Measurements from ENCODE around the gene NOC3L.

NOC3L gene, protein sequence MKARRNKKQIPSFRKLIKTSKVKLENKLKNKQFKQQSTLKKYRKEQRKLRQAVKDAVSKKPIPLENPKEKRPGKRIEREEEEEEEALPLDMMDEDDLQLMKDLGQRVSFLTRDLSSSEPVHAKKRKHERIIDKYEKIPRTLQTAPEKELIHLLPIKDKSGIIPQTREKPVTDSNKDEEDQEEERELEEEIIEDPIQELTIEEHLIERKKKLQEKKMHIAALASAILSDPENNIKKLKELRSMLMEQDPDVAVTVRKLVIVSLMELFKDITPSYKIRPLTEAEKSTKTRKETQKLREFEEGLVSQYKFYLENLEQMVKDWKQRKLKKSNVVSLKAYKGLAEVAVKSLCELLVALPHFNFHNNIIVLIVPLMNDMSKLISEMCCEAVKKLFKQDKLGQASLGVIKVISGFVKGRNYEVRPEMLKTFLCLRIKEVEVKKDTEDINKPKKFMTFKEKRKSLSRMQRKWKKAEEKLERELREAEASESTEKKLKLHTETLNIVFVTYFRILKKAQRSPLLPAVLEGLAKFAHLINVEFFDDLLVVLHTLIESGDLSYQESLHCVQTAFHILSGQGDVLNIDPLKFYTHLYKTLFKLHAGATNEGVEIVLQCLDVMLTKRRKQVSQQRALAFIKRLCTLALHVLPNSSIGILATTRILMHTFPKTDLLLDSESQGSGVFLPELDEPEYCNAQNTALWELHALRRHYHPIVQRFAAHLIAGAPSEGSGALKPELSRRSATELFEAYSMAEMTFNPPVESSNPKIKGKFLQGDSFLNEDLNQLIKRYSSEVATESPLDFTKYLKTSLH
- total RNA-seq = 26.0 to 135 (median 53.5) reads per million in 9 experiments

GRCh38 chr10:94362360-94363250 lies at the start of gene NOC3L:
NOC3L (minus strand) TSS chr10:94362939; CDS start chr10:94362838, 101 bp downstream.
- Mint-ChIP-seq H3K4me3 (peak within 1 kb of the TSS; percentile 91 to 98), H3K27ac (peak within 1 kb of the TSS; percentile 96 to 99), H3K27me3 (peaks cover 11 to 14% of the 10 kb centered on the region in 2 donors), H3K9me3 (no peaks in the 10 kb centered on the region), H3K36me3 (ENCODE audit: insufficient read depth) (peaks cover 7% of the 10 kb centered on the region), H3K4me1 (ENCODE audit: low read depth in 2 of 2) (peaks cover 20 to 32% of the 10 kb centered on the region in 2 donors)
- ATAC-seq (replicated peaks) (peak; percentile 92), DNase-seq (peak; percentile 95 to 96 (median 95))

DNA sequence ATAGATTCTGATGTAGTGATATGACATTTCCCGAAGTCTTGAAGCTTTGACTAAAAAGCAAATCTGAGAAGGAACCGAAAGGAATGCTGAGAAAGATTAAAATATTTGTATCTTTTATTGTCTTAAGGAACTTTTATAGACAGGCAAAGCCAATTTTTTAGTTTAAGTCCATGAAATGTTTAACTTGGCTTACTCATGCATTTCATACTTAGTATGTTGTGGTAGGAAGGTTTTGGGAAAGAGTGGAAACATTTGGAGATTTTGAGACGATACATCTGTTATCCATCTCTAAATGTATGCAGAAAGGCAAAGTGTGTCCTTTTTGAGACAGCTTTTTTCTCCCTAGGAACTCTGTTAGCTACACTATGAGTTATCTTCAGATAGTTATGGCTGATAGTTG lies 49.7 kb upstream of the NOC3L start:
- no peak for DNase-seq
- H3K4me1 Mint-ChIP-seq (ENCODE audit: low read depth in 2 of 2) = peaks cover 0 to 1% of the 10 kb centered on the region in 2 donors
- no peak overlapping the region for H3K27ac Mint-ChIP-seq
- H3K9me3 Mint-ChIP-seq = no peaks in the 10 kb centered on the region
- peaks cover 35 to 53% of the 10 kb centered on the region in 2 donors for H3K27me3 Mint-ChIP-seq
- no peaks in the 10 kb centered on the region for H3K36me3 Mint-ChIP-seq (ENCODE audit: insufficient read depth)
- H3K4me3 Mint-ChIP-seq = no peak overlapping the region
- ATAC-seq (replicated peaks) = no peak

DNA sequence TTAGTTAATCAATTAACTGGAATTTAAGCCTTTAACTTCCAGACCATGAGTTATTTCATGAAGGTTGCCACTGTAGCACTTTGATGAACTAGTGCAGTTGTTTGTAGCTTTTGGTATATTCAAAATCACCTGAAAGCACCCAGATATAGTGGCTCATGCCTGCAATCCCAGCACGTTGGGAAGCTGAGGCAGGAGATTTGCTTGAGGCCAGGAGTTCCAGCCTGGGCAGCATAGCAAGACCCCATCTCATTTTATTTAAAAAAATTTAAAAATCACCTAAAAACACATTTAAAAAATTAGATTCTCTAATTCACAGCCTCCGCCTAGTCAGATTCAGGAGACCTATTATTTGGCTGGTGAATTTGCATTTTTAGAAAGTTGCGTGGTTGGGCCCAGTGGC lies 48.6 kb upstream of the NOC3L start:
- H3K4me1 Mint-ChIP-seq (ENCODE audit: low read depth in 2 of 2) = peaks cover 0 to 1% of the 10 kb centered on the region in 2 donors
- no peaks in the 10 kb centered on the region for H3K36me3 Mint-ChIP-seq (ENCODE audit: insufficient read depth)
- DNase-seq = no peak
- H3K9me3 Mint-ChIP-seq = no peaks in the 10 kb centered on the region
- peaks cover 38 to 61% of the 10 kb centered on the region in 2 donors for H3K27me3 Mint-ChIP-seq
- H3K27ac Mint-ChIP-seq = no peak overlapping the region
- no peak overlapping the region for H3K4me3 Mint-ChIP-seq
- ATAC-seq (replicated peaks) = no peak

DNA sequence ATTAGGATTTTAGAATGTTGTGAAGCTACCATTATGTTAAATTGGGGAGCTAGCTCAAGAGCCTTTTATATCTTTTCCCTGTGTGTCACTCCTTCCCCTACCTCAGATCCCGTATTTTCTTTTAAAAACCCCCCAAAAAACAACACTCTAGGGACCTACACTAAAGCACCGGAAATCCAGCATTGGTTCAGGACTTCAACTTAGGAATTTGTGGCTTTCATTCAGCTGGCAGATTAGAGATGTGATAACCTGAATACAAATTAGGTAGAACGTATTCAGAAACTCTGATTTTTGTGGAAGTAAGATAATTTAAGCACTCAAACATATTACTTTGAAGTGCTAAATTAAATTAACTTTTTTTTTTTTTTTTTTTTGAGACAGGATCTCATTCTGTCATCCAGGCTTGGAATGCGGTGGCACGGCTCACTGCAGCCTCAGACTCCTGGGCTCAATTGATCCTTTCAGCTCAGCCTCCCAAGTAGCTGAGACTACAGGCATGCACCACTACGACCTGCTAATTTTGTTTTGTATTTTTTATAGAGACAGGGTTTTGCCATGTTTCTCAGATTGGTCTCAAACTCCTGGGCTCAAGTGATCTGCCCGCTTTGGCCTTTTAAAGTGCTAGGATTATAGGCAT lies 46.4 kb upstream of the NOC3L start:
- no peak for DNase-seq
- H3K9me3 Mint-ChIP-seq = no peaks in the 10 kb centered on the region
- no peak for ATAC-seq (replicated peaks)
- H3K27ac Mint-ChIP-seq = no peak overlapping the region
- H3K36me3 Mint-ChIP-seq (ENCODE audit: insufficient read depth) = no peaks in the 10 kb centered on the region
- no peak overlapping the region for H3K4me3 Mint-ChIP-seq
- peaks cover 0 to 1% of the 10 kb centered on the region in 2 donors for H3K4me1 Mint-ChIP-seq (ENCODE audit: low read depth in 2 of 2)
- peaks cover 52 to 76% of the 10 kb centered on the region in 2 donors for H3K27me3 Mint-ChIP-seq

DNA sequence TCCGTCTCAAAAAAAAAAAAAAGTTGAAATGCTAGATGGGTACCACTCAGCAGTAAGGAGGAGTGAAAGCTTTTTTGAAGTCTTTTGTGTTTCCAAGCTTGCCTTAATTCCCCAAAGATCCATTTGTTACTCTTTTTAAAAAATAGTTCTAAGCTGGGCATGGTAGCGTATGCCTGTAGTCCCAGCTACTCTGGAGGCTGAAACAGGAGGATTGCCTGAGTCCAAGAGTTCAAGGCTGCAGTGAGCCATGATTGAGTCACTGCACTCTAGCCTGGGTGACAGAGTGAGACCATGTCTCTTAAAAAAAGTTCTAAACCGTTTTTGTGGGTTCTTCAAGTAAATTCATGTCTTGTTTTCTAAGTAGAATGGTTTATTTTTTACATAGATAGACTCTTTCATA lies 44.9 kb upstream of the NOC3L start:
- H3K4me1 Mint-ChIP-seq (ENCODE audit: low read depth in 2 of 2) = peaks cover 4 to 5% of the 10 kb centered on the region in 2 donors
- ATAC-seq (replicated peaks) = no peak
- DNase-seq = no peak
- no peak overlapping the region for H3K27ac Mint-ChIP-seq
- no peaks in the 10 kb centered on the region for H3K9me3 Mint-ChIP-seq
- no peak overlapping the region for H3K4me3 Mint-ChIP-seq
- peaks cover 59 to 74% of the 10 kb centered on the region in 2 donors for H3K27me3 Mint-ChIP-seq
- H3K36me3 Mint-ChIP-seq (ENCODE audit: insufficient read depth) = no peaks in the 10 kb centered on the region

GRCh38 chr10:94405406-94405805 lies 42.7 kb upstream of the NOC3L start:
- H3K4me3 Mint-ChIP-seq = no peak overlapping the region
- DNase-seq (no peak), ATAC-seq (replicated peaks) (no peak)
- H3K4me1 Mint-ChIP-seq (ENCODE audit: low read depth in 2 of 2) = peaks cover 4 to 5% of the 10 kb centered on the region in 2 donors
- H3K27ac Mint-ChIP-seq = no peak overlapping the region
- peaks cover 62 to 74% of the 10 kb centered on the region in 2 donors for H3K27me3 Mint-ChIP-seq
- H3K9me3 Mint-ChIP-seq = no peaks in the 10 kb centered on the region
- no peaks in the 10 kb centered on the region for H3K36me3 Mint-ChIP-seq (ENCODE audit: insufficient read depth)

DNA sequence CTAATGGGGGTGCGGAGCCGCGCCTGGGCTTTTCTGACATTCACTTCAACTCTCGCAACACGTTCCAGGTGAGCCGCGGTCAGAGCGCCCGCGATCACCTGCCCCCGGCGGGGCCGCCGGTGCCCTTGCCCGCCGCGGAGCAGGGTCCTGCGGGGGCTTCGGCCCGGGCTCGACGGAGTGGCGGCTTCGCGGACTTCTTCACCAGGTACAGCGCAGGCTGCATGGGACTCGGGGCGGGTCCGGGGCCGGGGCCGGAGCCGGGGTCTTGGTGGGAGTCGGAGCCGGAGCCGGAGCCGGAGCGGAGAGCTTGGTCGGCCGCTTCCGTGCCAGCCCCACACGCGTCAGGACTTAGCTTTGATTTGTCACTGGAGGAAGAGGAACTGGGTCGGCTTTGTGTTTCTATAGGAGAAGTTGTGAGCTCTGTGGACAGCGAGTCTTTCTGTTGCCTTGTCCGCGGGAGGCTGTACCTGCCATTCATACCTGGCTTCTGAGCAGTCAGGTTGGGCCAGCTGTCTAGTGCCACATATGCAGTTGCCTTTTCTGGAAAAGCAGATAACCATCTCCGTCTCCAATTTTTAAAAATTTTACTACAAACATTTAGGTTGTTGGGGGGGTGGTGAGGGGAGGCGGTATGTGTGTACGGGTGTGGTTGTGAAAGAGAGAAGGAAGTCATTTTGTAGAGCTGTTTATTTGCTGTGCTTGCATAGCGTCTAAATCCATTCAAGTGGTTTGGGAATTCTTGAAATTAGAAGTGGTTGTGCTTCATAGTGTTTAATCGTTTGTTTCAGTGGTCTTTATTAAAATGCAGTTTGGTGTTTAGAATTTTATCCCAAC lies 40.9 kb upstream of the NOC3L start:
- Mint-ChIP-seq H3K4me1 (ENCODE audit: low read depth in 2 of 2) (peaks cover 4 to 5% of the 10 kb centered on the region in 2 donors), H3K9me3 (no peaks in the 10 kb centered on the region), H3K27ac (no peak overlapping the region), H3K36me3 (ENCODE audit: insufficient read depth) (no peaks in the 10 kb centered on the region), H3K27me3 (peaks cover 69 to 85% of the 10 kb centered on the region in 2 donors), H3K4me3 (peak overlapping the region; percentile 71 to 73)
- peak; percentile 73 for ATAC-seq (replicated peaks)
- DNase-seq = peak in 1 of 3 experiments; percentile 2

DNA sequence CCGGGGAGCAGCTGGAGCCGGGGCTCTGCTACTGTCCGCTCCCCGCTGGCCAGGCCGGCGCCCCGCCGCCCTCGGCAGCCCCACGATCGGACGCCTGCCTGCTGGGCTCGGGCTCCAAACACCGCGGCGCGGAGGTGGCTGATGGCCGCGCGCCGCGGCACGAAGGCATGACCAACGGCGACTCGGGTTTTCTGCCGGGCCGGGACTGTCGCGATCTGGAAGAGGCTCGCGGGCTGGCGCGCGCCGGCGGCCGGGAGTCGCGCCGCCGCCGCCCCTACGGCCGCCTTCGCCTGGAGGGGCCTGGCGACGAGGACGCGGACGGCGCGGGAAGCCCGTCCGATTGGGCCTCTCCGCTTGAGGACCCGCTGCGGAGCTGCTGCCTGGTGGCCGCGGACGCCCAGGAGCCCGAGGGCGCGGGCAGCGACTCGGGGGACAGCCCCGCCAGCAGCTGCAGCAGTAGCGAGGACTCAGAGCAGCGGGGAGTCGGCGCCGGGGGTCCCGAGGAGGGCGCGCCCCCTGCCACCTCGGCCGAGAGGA lies 40.2 kb upstream of the NOC3L start:
- Mint-ChIP-seq H3K27ac (no peak overlapping the region), H3K27me3 (peaks cover 67 to 80% of the 10 kb centered on the region in 2 donors), H3K4me3 (peak overlapping the region; percentile 71 to 73), H3K36me3 (ENCODE audit: insufficient read depth) (no peaks in the 10 kb centered on the region), H3K9me3 (no peaks in the 10 kb centered on the region), H3K4me1 (ENCODE audit: low read depth in 2 of 2) (peaks cover 4 to 5% of the 10 kb centered on the region in 2 donors)
- ATAC-seq (replicated peaks) (peak; percentile 31), DNase-seq (no peak)

GRCh38 chr10:94402204-94402842 lies 39.6 kb upstream of the NOC3L start, which contains the start of gene TBC1D12:
TBC1D12 (plus strand) TSS chr10:94402541; CDS start chr10:94402614, 73 bp downstream.
- Mint-ChIP-seq H3K27ac (no peak within 1 kb of the TSS), H3K36me3 (ENCODE audit: insufficient read depth) (no peaks in the 10 kb centered on the region), H3K9me3 (no peaks in the 10 kb centered on the region), H3K27me3 (peaks cover 67 to 80% of the 10 kb centered on the region in 2 donors), H3K4me3 (peak within 1 kb of the TSS; percentile 71 to 73), H3K4me1 (ENCODE audit: low read depth in 2 of 2) (peaks cover 4 to 5% of the 10 kb centered on the region in 2 donors)
- DNase-seq (no peak), ATAC-seq (replicated peaks) (peak; percentile 40)

DNA sequence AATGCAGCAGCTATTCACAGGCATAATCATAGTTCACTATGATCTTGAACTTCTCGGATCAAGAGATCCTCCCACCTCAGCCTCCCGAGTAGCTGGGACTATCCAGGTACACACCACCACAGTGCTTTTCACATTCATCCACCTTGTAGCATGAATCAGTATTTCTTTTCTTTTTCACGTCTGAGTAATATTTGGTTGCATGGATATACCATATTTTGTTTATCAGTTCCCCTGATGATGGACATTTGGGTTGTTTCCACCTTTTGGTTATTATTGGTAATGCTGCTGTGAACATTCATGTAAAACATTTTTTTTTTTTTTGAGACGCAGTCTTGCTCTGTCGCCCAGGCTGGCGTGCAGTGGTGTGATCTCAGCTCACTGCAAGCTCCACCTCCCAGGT lies 36.0 kb upstream of the NOC3L start:
- Mint-ChIP-seq H3K36me3 (ENCODE audit: insufficient read depth) (no peaks in the 10 kb centered on the region), H3K27ac (no peak overlapping the region), H3K4me1 (ENCODE audit: low read depth in 2 of 2) (peaks cover 3 to 4% of the 10 kb centered on the region in 2 donors), H3K27me3 (peaks cover 39 to 45% of the 10 kb centered on the region in 2 donors), H3K9me3 (no peaks in the 10 kb centered on the region), H3K4me3 (no peak overlapping the region)
- no peak for DNase-seq
- no peak for ATAC-seq (replicated peaks)

- ATAC-seq (replicated peaks) (no peak), DNase-seq (no peak)
- Mint-ChIP-seq H3K4me3 (no peak overlapping the region), H3K9me3 (no peaks in the 10 kb centered on the region), H3K27ac (no peak overlapping the region), H3K4me1 (ENCODE audit: low read depth in 2 of 2) (peaks cover 0 to 2% of the 10 kb centered on the region in 2 donors), H3K36me3 (ENCODE audit: insufficient read depth) (no peaks in the 10 kb centered on the region), H3K27me3 (peaks cover 36 to 42% of the 10 kb centered on the region in 2 donors)
These were observed 35.0 kb upstream of the NOC3L start for GRCh38 chr10:94397549-94398370.

Data from effector memory CD8-positive, alpha-beta T cell (primary cell).